Measurements from ENCODE around the gene ZNF132.
A peak's percentile ranks its signal among the peaks of the same experiment; 100 is the strongest.

The ZNF132 gene

GRCh38 chr19:58386576-58387337 is 53.2 kb downstream of the ZNF132 start, which contains the start of gene RPS5:
TSS of gene RPS5 (plus strand) at chr19:58387269. CDS start at chr19:58388138, 869 bp downstream.
- DNase-seq (ENCODE audit: low read depth) = peak; percentile 93

GRCh38 chr19:58385891-58386575 is 53.9 kb downstream of the ZNF132 start:
- no peak for DNase-seq (ENCODE audit: low read depth)

- no peak for DNase-seq (ENCODE audit: low read depth)
Measured at GRCh38 chr19:58385313-58385890, 54.6 kb downstream of the ZNF132 start.

- DNase-seq (ENCODE audit: low read depth) = no peak
Measured at GRCh38 chr19:58382997-58383603, 56.9 kb downstream of the ZNF132 start.
